Astrocyte (in vitro differentiated cells and primary cell): ENCODE measurements around the gene SH3D21.

Experiments
- CTCF ChIP-seq: IDR thresholded peaks from 2 replicates; pipeline ENCODE4 v1.5.1; 2011; ENCODE audit warnings: low read depth, mild to moderate bottlenecking, inconsistent platforms, low read length, moderate library complexity; ENCODE audit not compliant: insufficient read depth
- EZH2 ChIP-seq: IDR thresholded peaks from 2 replicates; pipeline ENCODE4 v1.6.1; 2012; ENCODE audit warnings: mild to moderate bottlenecking, low read length, inconsistent platforms; ENCODE audit not compliant: insufficient read depth

DNA sequence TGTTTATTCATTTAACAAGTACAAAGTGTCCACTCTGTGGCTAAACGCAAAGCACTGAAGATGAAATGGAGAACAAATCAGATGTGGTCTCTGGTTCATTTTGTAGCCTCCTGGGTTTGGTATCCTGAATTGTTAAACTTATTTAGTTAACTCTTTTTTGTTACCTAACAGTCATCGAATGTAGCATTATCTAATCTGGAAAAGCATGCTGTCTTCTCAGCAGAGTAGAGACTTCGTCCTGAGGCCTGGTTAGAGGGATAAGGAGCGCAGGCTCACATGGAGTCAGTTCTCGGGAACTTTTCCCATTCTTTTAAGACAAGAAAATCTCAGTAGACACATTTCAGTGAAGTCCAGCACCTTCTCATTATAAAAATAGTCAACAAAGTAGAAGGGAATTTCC, 33.1 kb upstream of the SH3D21 start:
- TF ChIP-seq CTCF (no peak), EZH2 (no peak)
